NCI-H524 treated with DMSO at 0.1 percent for 48 hours (cell line): ENCODE data around the gene INCA1.
"Not testable (repeated sequence)": the region's sequence is repeated elsewhere in the genome, so short reads cannot be mapped to it uniquely, and the experiment has no call there.

Source experiments
- DNase-seq: peaks from one replicate; lab custom pipeline; 2025; lab: John Stamatoyannopoulos, UW

INCA1 gene, protein sequence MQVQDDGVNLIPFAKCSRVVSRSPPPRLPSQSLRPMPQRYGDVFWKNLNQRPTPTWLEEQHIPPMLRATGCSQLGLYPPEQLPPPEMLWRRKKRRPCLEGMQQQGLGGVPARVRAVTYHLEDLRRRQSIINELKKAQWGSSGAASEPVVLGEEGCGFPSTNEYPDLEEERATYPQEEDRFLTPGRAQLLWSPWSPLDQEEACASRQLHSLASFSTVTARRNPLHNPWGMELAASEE

GRCh38 chr17:4997302-4998026 lies at the start of gene INCA1, which contains the start of gene KIF1C:
Gene INCA1 (minus strand): TSS chr17:4997522. CDS start chr17:4994437, 3,085 bp downstream.
Gene KIF1C (plus strand): TSS chr17:4997950. CDS start chr17:5000247, 2,297 bp downstream.
- DNase-seq, result no peak

- DNase-seq, result no peak
Measured at GRCh38 chr17:5045496-5045895, 48.2 kb upstream of the INCA1 start.

DNA sequence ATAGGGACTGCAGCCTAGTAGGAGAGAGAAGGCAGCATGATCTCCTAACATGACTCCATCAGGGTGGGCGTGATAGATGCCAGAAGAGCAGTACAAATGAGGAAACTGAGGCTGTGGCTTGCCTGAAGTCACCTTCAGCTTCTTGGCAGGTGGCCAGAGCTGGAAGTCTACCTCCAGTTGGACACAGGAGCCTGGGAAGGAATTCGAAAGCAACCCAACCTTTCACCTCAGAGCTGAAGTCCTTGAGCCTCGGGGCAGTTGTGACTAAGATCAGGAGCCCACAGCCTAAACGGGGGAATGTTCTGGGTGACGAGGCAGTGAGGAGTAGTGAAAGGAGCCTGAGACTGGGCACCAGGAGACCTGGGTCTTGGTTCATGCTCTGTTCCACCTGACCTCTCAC lies 47.3 kb upstream of the INCA1 start:
- no peak for DNase-seq

DNA sequence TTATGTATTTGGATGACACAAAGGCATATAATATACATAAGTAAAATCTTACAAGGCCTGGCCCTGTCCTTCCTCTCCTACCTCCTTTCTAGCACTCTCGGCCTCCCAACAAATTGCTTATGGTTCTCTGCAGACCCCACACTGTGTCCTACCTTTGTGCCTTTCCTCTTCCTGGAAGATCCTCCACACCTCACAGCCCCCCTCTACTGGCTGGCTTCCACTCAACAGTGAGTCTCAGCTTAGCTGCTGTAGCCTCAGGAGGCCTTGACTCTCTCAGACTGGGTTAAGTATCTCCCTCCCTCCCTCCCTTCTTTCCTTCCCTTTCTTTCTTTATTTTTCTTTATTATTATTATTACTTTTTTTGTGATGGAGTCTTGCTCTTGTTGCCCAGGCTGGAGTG lies 46.2 kb upstream of the INCA1 start:
- no peak for DNase-seq

DNA sequence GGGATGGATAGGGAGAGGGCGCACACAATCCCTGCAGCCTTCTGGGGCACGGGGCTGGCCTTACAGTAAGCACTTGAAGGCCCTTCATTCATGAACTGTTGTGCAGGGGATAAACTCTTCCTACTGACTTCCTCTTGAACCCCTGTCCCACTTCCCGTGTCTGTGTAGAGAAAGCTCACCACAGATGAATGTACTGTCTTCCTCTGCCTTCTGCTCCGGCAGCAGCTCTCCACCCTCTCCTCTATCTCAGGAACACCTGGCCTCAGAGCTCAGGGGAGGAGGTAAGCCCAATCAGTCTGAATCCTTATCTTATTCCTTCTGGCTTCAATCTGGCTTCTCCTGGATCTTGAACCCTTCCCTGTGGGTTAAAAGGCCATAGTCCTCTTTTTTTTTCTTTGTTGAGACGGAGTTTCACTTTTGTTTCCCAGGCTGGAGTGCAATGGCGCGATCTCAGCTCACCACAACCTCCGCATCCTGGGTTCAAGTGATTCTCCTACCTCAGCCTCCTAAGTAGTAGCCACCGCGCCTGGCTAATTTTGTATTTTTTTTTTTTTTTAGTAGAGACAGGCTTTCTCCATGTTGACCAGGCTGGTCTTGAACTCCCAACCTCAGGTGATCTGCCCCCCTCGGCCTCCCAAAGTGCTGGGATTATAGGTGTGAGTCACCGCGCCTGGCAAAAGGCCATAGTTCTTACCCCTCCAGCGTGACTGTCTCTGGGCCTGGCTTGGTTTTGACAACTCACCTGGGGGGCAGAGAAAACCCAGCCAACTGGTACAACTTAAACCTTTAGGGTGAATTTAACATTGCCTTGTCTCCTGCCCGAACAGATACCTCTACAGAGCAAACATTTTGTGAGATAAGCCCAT lies 45.1 kb upstream of the INCA1 start:
- no peak for DNase-seq

GRCh38 chr17:5035315-5035714 lies 38.0 kb upstream of the INCA1 start, which contains the start of gene SLC52A1:
Gene SLC52A1 (minus strand): TSS chr17:5035426. CDS start chr17:5034606, 820 bp downstream.
- no peak for DNase-seq

DNA sequence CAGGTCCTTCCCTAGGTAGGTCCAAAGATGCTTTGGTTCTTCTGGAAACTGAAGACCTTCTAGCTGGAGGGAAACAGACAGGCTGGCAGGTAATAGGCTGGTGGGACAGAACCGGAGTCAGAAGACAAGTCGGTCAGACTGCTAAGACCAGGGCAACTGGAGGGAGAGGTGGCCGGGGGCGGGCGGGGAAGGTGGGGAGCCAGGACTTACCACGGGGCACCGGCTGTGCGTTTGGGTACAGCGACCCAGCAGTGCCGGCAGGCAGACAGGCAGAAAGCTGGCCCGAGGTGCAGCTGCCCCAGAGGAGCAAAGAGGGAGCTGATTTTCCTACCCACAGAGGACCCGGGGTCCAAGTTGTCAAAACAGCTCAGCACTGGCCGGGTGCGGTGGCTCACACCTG lies 37.3 kb upstream of the INCA1 start:
- DNase-seq, result no peak

- no peak for DNase-seq
Measured at GRCh38 chr17:5034063-5034462, 36.7 kb upstream of the INCA1 start.

GRCh38 chr17:5033352-5034015 lies 36.2 kb upstream of the INCA1 start:
- no peak for DNase-seq

GRCh38 chr17:5032865-5033264 lies 35.5 kb upstream of the INCA1 start:
- no peak for DNase-seq

GRCh38 chr17:5031365-5032082 lies 34.2 kb upstream of the INCA1 start:
- DNase-seq, result no peak

DNA sequence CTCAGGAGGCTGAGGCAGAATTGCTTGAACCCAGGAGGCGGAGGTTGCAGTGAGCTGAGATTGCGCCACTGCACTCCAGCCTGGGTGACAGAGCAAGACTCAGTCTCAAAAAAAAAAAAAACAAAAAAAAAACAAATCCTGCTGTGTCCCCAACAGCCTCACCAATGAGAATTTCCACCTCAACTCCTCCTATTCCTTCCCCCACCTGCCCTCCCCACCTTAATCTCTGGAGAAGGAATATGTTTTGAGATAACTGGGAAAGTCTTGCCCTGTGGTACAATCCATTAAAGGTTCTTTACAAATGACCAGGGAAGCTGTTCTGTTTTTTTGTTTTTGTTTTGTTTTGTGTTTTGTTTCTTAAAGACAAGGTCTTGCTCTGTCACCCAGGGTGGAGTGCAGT lies 32.8 kb upstream of the INCA1 start:
- DNase-seq, result not testable (repeated sequence)

GRCh38 chr17:5027916-5028315 lies 30.6 kb upstream of the INCA1 start:
- DNase-seq, result no peak

GRCh38 chr17:5027299-5027698 lies 30.0 kb upstream of the INCA1 start:
- DNase-seq, result no peak

DNA sequence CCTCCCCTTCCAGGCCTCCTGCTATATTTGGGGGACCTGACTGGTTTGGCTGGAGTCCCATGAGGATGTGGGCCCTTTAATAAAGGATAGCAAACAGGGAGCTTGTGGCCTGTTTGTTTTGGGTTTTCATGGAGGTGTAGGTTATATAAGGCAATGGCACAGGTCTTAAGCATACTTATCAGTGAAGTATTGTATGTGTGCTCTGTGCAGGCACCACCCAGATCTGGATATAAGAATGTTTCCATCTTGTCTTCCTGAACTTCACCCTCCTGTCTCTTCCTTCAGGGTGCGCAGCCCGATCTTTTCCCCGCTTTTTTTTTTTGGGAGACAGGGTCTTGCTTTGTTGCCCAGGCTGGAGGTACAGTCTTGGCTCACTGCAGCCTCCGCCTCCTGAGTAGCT lies 27.3 kb upstream of the INCA1 start:
- no peak for DNase-seq

DNA sequence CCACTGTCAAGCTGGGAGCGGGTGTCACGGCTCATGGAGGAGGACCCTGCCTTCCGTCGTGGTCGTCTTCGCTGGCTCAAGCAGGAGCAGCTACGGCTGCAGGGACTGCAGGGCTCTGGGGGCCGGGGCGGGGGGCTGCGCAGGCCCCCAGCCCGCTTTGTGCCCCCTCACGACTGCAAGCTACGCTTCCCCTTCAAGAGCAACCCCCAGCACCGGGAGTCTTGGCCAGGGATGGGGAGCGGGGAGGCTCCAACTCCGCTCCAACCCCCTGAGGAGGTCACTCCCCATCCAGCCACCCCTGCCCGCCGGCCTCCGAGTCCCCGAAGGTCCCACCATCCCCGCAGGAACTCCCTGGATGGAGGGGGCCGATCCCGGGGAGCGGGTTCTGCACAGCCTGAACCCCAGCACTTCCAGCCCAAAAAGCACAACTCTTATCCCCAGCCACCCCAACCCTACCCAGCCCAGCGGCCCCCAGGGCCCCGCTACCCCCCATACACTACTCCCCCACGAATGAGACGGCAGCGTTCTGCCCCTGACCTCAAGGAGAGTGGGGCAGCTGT lies 26.3 kb upstream of the INCA1 start:
- no peak for DNase-seq

- no peak for DNase-seq
Measured at GRCh38 chr17:5022171-5022711, 24.9 kb upstream of the INCA1 start.

- no peak for DNase-seq
Measured at GRCh38 chr17:5020502-5021023, 23.2 kb upstream of the INCA1 start.

GRCh38 chr17:5019475-5019956 lies 22.2 kb upstream of the INCA1 start:
- DNase-seq, result no peak

DNA sequence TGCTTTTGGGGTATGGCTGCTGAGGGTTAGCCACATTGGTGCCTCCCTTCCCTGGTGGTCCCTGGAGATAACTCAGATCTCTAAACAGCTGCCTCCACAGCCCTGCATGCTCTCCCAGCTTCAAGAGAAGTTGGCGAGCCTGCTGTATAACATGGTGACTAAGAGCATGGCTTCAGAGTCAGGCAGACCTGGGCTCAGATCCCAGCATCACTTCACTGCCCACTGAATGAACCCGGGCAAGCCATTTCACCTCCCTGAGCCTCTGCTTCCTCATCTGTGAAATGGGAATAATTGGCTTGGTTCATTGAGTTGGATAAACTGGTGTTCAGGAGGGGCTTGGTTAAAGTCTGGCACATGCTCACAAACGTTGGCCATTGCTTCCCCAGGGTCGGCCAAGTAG lies 17.0 kb upstream of the INCA1 start:
- no peak for DNase-seq
